Activated CD4-positive, alpha-beta T cell treated with anti-CD3 and anti-CD28 coated beads, Interleukin-2, amount 50 U/mL, for 48 hours (primary cell): ENCODE data around the gene VGLL4.
"Not testable (repeated sequence)": the region's sequence is repeated elsewhere in the genome, so short reads cannot be mapped to it uniquely, and the experiment has no call there.

ENCODE experiments used
- DNase-seq, 2 experiments: peaks; one replicate each; pipeline ENCODE4 v3.0.0-alpha.2; 2020

Gene VGLL4

DNA sequence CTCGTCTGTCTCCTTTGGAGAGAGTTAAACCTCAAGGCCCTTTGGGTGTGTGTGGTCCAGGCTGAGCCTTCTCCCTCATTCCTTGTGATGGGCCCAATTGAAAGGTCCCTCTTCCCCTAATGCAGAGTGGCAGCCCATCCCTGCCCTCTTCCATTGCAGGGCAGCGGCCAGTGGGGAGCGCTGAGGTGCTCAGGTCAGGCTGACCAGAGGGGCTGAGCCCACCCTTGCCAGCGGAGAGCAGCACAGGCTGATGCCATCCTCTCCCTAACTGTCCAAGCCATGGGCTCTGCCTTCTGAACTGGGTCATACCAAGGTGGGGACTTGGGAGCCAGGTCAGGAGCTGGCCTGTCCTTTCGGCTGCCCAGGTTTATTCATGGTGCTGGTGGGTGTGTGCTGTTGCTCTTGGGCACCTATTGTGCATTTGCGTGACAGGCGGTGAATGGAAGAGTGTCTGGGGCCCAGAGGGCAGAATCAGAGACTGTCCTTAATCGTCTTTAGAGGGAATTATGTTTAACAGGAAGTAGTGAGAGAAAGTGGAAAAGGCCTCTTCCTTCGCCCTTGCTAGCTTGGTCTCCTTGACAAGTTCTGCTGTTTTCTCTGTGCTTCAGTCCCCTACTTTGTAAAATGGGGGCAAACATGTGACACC lies 96.9 kb downstream of the VGLL4 start:
- no peak for DNase-seq

- no peak for DNase-seq
Measured at GRCh38 chr3:11545186-11545851, 98.4 kb downstream of the VGLL4 start.

DNA sequence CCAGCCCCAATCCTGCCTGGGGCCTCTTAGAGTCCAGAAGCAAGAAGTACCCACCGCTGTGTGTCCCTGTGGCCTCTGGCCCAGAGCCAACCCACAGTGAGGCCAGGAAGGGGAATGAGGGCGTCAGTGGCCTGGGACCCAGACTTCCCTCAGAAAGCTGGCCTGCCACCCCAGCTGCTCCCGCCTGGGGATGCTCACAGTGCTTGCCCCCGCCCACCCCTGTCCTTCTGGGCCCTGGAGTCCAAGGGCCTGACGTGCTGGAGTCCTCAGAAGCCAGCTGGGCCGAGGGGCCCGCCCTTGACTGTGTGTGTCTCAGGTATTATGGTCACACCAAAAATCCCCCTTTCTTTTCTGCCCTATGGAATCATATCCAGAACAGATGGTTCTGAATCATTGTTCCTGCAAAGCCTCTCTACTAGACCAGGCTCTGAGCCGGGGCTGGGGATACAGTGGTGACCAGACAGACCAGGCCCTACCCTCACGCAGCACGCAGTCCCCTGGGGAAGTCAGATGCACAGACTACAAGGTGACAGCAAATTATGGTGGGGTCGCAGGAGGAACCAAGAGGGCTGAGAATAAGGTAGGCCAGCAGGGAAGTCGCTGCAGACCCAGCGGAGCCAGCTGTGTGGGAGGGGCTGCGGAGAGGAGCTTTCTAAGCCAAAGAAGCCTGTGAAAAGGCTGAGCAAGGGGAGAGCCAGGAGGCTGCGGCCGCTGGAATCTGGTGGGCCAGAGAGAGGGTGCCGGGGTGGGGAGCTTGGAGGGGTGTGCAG lies 99.1 kb downstream of the VGLL4 start:
- no peak for DNase-seq

GRCh38 chr3:11543948-11544387 lies 99.7 kb downstream of the VGLL4 start:
- no peak for DNase-seq

GRCh38 chr3:11543141-11543947 lies 100.4 kb downstream of the VGLL4 start:
- no peak for DNase-seq

DNA sequence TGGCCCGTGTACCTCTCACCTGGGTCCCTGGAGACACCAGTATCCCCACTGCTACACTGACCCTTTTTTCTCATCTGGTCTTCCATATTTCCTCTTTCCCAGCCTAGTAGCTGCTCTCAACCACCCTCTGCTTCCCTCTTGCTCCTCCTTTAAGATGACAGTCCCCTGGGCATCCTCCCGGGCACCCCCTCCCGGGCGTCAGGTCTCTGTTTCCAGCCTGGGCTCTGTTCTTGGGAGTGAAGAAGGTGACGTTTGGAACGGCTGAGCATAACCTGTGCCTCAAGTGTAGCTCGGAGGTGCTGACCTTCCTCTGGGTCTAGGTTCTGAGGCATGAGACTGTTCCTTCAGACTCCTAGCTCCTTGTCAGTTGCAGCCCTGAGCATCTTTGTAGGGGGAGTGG lies 101.2 kb downstream of the VGLL4 start:
- no peak for DNase-seq

DNA sequence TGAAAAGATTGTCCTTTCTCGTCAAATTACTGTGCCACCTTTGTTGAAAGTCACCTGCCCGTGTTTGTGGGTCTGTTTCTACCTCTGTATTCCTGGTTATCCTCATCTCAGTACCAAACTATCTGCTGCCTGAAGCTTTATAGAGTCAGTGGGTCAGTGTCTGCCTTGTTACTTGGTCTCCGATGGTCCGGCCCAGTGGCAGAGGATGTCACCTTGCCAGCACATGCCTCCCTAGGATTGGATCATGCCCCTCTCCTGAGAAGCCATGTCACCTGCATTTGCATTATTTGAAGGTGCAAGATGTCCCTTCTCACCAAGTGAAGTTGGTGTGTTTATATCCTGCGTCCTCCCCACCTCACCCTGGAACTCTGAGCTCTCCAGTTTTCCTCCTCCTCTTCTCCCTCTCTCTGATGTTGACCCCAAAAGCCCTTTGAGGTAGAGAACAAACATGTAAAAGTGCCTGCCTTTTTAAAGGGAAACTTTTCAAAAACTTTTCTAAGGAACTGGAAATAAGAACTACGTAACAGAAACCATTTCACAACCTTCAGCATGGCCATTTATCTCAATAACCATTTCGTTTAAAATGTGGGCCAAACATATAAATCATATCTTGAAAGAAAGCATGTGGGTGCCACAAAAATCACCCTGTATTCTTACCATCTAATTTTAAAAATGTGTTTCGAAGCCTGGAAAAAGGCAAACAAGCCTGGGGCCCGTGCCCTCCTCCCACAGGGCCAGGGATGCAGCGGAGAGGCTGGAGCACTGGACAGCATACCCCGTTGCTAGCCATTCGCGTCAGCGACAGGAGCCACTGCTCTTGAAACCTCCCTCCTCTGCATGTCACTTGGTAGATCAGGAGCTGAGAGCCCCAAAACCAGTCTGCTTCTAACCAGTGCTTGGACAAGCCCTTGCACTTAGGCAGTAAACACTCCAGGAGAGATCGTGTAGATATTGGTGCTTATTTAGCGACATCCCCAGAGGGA lies 102.1 kb downstream of the VGLL4 start:
- DNase-seq, result no peak

DNA sequence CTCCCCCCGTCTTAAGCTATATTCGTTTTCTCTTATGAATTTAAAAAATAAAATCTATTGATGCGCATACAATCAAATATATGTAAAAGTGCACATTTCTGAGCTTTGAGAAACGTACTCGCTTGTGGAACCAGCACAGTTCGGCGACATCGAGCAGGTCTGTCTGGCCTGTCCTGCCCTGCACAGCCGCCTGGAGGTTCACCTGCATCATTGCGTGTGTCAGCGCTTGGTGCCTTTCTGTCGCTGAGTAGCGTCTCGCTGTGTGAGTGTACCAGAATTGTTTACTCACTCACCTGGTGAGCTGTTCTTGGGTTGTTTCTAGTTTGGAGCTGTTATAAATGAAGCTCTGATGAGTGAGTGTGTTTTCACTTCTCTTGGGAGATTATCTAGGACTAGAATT lies 104.0 kb downstream of the VGLL4 start:
- no peak for DNase-seq

- no peak for DNase-seq
Measured at GRCh38 chr3:11539218-11539617, 104.5 kb downstream of the VGLL4 start.

DNA sequence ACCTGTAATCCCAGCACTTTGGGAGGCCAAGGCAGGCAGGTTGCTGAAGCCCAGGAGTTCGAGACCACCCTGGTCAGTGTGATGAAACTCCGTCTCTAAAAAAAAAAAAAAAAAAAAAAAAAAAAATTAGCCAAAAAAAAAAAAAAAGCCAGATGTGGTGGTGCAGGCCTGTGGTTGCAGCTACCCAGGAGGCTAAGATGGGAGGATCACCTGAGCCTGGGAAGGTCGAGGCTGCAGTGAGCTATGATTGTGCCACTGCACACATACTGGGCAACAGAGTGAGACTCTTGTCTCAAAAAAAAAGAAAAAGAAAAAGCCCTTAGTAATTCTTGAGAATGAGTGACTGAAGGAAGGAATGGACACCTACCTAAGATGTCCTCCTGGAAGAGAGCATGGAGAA lies 105.1 kb downstream of the VGLL4 start:
- DNase-seq, result no peak

- no peak for DNase-seq
Measured at GRCh38 chr3:11536936-11537612, 106.6 kb downstream of the VGLL4 start.

DNA sequence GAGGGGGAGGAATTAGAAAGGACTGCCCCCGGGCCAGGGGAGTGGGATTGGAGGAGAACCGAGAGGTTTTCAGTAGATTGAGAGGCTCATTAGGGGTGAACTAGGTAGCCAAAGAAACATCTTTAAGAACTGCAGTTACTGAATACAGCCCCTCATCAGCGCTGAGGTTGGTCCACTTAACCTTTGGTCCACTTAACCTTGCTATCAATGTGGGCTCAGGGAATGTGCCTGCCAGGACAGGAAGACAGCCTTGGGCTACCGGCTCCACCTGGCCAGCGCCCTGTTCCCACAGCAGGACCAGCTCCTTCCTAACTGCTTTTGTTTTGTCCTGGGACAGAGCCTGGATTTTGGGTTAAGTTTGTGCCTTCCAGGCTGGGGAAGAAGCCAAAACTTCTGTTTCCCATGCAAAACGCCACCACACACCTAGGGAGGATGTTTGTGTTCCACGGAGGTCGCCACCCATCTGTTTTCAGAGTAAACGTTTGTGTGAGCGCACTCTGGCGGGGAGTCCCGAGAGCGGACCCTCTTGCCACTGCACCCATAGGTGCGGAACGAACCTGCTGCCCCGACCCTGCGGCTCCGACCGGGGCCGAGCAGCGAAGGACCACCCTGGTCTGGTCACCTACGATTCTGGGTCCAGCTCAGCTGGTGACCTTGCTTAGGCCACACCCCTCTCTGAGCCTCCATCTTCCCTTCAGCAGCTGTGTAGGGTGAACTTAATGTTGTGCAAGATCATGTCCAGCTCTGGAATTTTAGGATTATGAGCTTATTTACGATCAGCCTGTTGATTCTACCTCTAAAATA lies 107.4 kb downstream of the VGLL4 start:
- DNase-seq, result no peak

DNA sequence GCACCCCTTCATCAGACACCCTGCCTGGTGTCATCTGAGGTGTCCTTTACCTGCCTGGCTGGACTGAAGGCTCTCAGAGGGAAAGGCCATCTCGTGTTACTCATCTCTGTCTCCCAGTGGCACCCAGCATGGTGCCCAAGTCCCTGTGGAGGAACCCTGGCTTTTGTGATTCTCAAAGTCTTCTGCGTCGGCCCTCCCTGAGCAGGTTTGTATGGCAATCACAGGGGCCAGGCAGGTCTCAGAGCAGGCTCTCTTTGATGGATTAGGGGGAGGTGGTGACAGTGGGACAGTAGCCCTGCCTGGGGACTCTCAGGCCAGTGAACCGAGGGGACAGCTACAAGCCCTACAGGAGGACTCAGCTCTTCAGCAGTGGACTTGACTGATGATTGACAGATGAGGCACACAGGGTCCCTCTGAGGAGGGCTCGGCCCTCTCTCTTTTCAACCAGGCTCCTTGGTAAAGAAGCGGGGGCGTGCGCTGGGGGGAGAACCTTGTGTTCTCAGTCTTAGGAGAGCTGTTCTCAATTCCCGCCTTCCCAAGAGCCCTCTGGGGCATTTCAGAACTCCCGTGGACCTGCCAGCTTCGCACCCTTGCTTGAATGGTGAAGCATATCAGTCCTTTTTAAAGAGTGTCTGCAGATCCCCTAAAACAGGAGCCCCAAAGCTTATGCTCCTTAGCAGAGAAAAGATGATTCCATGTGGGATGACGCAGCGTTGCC lies 108.3 kb downstream of the VGLL4 start:
- no peak for DNase-seq

GRCh38 chr3:11534793-11535101 lies 109.0 kb downstream of the VGLL4 start:
- DNase-seq, result no peak

DNA sequence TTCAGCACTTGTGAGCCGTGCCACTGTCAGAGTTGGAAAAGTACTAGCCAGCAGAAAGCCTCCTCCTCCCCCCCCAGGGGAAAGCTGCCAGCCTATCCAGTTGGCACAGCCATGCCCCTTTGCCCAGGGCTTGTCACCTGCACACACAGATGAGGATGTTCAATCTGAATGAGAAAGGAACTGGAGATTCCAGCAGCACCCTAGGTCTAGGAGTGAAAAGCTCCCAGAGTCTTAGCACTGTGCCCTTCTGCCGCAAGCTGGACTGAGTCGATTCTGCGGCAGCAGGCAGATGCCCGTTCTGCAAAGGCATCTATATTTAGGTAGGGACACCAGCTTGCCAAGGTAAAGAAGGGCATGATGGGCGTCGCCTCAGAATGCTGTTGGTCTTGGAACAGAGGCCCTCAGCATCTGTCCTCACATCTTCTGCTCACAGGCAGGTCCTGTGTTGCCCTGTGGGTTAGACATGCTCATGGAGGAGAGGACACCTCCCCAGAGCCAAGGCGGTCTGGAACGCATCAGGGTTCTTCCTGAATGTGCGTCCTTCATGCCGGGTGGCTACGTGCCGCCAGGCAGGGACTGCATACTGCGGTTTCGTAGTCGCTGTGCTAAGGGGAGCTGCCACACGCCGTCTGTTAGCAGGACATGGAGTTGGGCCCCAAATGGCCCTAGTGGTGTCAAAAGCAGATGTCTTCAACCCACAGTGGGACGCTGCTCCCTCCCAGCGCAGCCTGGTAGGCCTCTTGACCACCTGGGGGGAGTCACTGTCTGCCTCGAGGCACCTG lies 109.5 kb downstream of the VGLL4 start:
- no peak for DNase-seq

DNA sequence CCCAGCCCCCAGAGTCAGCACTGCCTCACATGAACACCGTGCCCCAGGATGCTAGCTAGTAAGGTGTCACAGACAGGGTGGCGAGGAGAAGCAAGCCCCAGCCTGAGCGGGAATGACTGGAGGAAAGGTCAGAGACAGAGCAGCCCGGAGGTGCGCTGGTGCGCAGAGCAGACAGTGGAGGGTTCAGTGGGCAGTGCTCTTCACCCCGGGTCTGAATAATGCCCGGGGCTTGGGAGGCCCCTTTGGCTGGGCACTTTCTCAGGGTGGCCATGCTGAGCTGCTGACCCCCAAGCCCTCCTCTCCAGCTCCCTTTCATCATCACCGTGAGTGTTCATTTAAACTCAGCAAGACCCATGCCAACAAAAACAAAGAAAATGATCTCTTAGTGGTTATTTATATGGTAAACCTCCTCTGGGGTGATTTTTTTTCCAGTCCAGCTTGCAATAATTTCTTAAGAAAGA lies 110.8 kb downstream of the VGLL4 start:
- DNase-seq, result no peak

DNA sequence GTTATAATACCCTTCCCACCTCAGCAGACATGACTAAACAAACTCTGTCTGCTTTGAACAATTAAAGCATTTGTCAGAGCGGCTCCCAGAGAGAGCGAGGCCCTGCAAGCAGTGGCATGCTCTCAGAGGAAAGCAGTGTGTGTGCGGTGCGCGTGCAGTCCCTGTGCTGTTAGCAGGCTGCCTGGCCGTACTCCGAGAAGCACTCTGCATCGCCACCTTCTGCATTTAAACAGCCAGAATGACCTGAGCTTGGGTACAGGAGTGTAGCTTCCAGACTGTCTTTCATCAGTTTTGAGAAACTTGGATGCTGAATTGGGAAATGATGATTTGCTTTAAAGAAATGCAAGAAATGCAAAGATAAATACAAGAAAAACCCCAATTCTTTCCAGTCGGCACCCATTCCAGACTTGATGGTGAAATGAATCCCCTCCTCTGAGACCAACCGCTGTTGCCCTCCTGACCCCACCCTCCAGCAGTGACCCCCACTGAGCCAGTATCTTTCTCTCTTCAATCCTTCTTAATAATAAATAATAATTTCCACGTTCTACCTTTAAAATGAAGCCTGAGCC lies 113.5 kb downstream of the VGLL4 start:
- no peak for DNase-seq

DNA sequence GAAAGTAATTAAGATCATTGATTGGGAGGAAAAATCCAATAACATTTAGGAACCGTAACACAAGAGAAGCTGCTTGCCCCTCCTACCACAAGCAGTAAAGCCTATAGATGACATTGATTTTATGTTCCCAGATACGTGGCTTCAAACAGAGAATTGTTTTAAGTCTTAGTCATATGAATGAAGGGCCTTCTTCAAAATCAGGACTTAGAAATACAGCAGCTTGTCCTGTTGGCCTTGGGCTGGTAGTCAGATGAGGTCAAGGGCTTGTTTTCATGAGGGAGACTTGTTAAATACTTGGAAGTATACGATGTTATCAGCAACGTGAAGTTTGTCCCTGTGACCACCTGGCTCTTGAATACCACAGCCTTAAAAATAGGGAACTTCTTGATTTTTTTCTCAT lies 114.4 kb downstream of the VGLL4 start:
- no peak for DNase-seq

DNA sequence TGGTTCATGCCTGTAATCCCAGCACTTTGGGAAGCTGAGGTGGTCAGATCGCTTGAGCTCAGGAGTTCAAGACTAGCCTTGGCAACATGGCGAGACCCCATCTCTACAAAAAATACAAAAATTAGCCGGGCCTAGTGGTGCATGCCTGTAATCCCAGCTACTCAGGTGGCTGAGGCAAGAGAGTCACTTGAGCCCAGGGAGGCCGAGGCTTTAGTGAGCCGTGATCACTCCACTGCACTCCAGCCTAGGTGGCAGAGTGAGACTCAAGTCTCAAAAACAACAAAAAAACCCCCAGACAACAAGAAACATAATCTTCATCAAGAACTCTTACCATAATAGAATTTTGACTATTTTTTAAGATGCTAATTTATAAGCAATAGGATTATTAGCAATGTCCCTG lies 117.6 kb downstream of the VGLL4 start:
- DNase-seq, result not testable (repeated sequence)
